Fibroblast of the aortic adventitia (primary cell): ENCODE measurements around the gene CFAP161. TPM values are rescaled to one million over a fixed set of nuclear protein-coding genes. Genes with fewer than 3 reads are reported as not detected.
"Not testable (repeated sequence)": the region's sequence is repeated elsewhere in the genome, so short reads cannot be mapped to it uniquely, and the experiment has no call there.

ENCODE experiments used
- DNase-seq: peaks from one replicate; pipeline ENCODE4 v3.0.0-alpha.2; 2010; ENCODE audit warnings: low read depth
- H3K4me3 ChIP-seq: 2 replicates; pipeline ENCODE4 v1.5.1; 2011; ENCODE audit warnings: low read depth, mild to moderate bottlenecking, control low read depth, low read length, moderate library complexity
- CTCF ChIP-seq: IDR thresholded peaks from 2 replicates; pipeline ENCODE4 v1.5.1; 2011; ENCODE audit warnings: mild to moderate bottlenecking, low read length, control low read depth, inconsistent platforms; ENCODE audit not compliant: insufficient read depth
- total RNA-seq: library from RNA; depleted of rRNA; stranded (reverse); fragments of >200 nt; gene quantifications from 2 replicates; pipeline ENCODE4 v1.2.3, GENCODE V29; 2012; ENCODE audit warnings: low replicate concordance

The CFAP161 gene
- total RNA-seq, 1 donor, result not detected

GRCh38 chr15:81120069-81120468 is 14.0 kb upstream of the CFAP161 start:
- no peak for DNase-seq
- H3K4me3 ChIP-seq, result no peak overlapping the region
- TF ChIP-seq CTCF, result no peak

- H3K4me3 ChIP-seq, result no peak overlapping the region
- peak; percentile 35 for DNase-seq
- no peak for TF ChIP-seq CTCF
Measured at GRCh38 chr15:81126892-81127291, 7.2 kb upstream of the CFAP161 start.

- not testable (repeated sequence) for H3K4me3 ChIP-seq, DNase-seq
Measured at GRCh38 chr15:81141478-81141877, 7.4 kb downstream of the CFAP161 start.

- DNase-seq, result peak; percentile 19
- TF ChIP-seq CTCF, result no peak
- no peak overlapping the region for H3K4me3 ChIP-seq
Measured at GRCh38 chr15:81146006-81146405, 11.9 kb downstream of the CFAP161 start.

- no peak for TF ChIP-seq CTCF
- DNase-seq, result no peak
Measured at GRCh38 chr15:81146466-81146865, 12.4 kb downstream of the CFAP161 start.

GRCh38 chr15:81151389-81151788 is 17.3 kb downstream of the CFAP161 start:
- H3K4me3 ChIP-seq, result no peak overlapping the region
- TF ChIP-seq CTCF, result no peak
- DNase-seq, result no peak

More at GRCh38 chr15:81146466-81146865, 12.4 kb downstream of the CFAP161 start:
- H3K4me3 ChIP-seq, result no peak overlapping the region

GRCh38 chr15:81152339-81152738 is 18.3 kb downstream of the CFAP161 start:
- no peak for TF ChIP-seq CTCF
- H3K4me3 ChIP-seq, result no peak overlapping the region
- DNase-seq, result no peak
